ENCODE data around the gene COBL. TPM values are rescaled to one million over a fixed set of nuclear protein-coding genes. Genes with fewer than 3 reads are reported as not detected.

Gene COBL
- total RNA-seq, 1 experiment from 2014 or later, result 0.39 TPM

DNA sequence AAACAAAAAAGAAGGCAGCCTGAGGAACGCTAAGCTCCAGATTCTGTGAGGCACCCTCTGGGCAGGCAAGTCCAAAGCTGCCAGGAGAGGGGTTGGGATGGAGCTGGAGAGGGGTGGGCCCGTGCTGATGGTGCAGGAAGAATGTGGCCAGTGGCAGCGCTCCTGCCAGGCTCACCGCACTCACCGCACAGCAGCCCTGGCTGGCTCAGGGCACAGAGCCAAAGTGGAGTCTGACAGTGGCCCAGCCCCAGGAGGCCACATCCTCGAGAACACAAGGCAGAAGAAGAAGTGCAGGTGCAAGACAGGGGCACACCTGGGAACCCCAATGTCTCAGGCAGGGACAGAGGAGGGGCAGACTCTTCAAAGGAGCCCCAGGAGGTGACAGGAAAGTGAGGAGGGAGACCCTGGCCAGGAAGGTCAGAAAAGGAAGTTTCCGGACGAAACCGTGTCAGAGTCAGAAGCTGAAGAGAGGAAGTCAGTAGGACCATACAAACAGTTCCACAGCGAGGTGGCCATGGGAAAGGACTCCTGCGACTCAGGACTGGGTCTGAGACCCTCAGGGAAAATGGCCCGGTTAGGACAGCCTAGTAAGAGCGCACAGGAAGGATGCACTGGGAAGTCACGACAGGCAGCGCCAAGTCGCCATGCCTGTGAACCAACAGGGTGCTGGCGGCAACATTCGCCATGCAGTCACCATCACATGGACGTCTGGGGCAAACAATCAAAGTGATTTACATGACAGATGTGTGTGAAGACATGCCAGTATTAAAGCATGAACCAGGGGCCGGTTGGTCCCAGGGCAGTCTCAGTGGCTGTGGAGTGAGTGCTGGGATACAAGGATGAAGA, 54.4 kb downstream of the COBL start:
- intact Hi-C loops (cut with micrococcal nuclease; ENCODE audit: unreplicated experiment) (no loop called here), in situ Hi-C loops (cut with HindIII; ENCODE audit: low pct_unique_long_range_greater_than_20kb, low sequenced_read_pairs) (no loop called here)
- Histone ChIP-seq H3K9me3 (ENCODE audit: control insufficient read depth, insufficient read depth, low read depth, low read length) (no peaks in the 10 kb centered on the region), H3K27ac (ENCODE audit: low read length) (no peak overlapping the region), H3K4me3 (ENCODE audit: low read depth in 2 of 2, low read length in 2 of 2) (no peak overlapping the region), H3K4me1 (ENCODE audit: control insufficient read depth, insufficient read depth, low read length) (no peaks in the 10 kb centered on the region), H3K27me3 (ENCODE audit: control insufficient read depth, insufficient read depth, low read length) (0 out of 2 replicates have a peak, but pooled peaks cover 3% of the 10 kb centered on the region), H3K36me3 (ENCODE audit: control insufficient read depth, insufficient read depth, low read length) (no peaks in the 10 kb centered on the region)
- ATAC-seq (no peak), DNase-seq (ENCODE audit: low read depth, low spot score) (no peak)
- BruUV-seq (replicated peaks), result no TSS peak
- CTCF ChIA-PET, result no interaction called here
- no peak for TF ChIP-seq REST (IDR thresholded peaks at IDR 0.05; ENCODE audit: insufficient read depth in 1 of 2, low read depth in 2 of 2, low read length in 1 of 2)
- TF ChIP-seq, protein P1, sequence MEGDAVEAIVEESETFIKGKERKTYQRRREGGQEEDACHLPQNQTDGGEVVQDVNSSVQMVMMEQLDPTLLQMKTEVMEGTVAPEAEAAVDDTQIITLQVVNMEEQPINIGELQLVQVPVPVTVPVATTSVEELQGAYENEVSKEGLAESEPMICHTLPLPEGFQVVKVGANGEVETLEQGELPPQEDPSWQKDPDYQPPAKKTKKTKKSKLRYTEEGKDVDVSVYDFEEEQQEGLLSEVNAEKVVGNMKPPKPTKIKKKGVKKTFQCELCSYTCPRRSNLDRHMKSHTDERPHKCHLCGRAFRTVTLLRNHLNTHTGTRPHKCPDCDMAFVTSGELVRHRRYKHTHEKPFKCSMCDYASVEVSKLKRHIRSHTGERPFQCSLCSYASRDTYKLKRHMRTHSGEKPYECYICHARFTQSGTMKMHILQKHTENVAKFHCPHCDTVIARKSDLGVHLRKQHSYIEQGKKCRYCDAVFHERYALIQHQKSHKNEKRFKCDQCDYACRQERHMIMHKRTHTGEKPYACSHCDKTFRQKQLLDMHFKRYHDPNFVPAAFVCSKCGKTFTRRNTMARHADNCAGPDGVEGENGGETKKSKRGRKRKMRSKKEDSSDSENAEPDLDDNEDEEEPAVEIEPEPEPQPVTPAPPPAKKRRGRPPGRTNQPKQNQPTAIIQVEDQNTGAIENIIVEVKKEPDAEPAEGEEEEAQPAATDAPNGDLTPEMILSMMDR (IDR thresholded peaks at IDR 0.05), result no peak
- no peak for TF ChIP-seq SIN3A (IDR thresholded peaks at IDR 0.05; ENCODE audit: borderline replicate concordance, insufficient read depth, low read depth, low read length)
- no peak for TF ChIP-seq POLR2AphosphoS5 (IDR thresholded peaks at IDR 0.05; ENCODE audit: low read depth, low read length)
- TF ChIP-seq TCF7L2 (IDR thresholded peaks at IDR 0.05; ENCODE audit: low read depth, low read length), result no peak
- POLR2A ChIA-PET, result no interaction called here

DNA sequence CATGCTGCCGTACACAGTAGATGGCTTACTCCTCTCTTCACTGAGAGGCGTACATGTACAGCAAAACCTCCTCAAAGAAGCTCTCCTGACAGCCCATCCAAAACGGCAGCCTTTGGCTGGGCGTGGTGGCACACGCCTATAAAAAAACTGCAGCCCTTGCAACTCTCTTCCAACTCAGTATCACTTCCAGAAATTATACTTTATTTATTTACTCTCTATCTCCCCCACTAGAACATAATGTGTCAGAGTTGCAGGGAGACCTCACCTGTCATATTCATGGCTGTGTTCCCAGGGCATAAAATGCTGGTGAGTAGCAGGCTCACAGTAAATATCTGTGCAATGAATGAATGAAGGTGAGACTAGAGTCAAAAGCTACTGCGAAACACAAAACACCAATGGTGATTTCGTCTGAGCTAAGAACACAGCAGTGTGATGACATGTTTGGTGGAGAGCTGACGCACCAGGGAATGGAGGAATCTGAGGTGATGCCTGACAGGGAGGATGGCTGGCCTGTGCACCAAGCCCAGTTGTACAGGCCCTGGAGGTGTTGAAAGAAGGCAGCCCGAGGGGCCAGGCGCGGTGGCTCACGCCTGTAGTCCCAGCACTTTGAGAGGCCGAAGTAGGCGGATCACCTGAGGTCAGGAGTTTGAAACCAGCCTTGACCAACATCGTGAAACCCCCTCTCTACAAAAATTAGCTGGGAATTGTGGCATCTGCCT, 55.3 kb downstream of the COBL start:
- ChIA-PET CTCF (no interaction called here), POLR2A (no interaction called here)
- Histone ChIP-seq H3K27ac (ENCODE audit: low read length) (no peak overlapping the region), H3K36me3 (ENCODE audit: control insufficient read depth, insufficient read depth, low read length) (no peaks in the 10 kb centered on the region), H3K9me3 (ENCODE audit: control insufficient read depth, insufficient read depth, low read depth, low read length) (no peaks in the 10 kb centered on the region), H3K4me1 (ENCODE audit: control insufficient read depth, insufficient read depth, low read length) (no peaks in the 10 kb centered on the region), H3K4me3 (ENCODE audit: low read depth in 2 of 2, low read length in 2 of 2) (no peak overlapping the region), H3K27me3 (ENCODE audit: control insufficient read depth, insufficient read depth, low read length) (0 out of 2 replicates have a peak, but pooled peaks cover 3% of the 10 kb centered on the region)
- TF ChIP-seq TCF7L2 (IDR thresholded peaks at IDR 0.05; ENCODE audit: low read depth, low read length) (no peak), REST (IDR thresholded peaks at IDR 0.05; ENCODE audit: insufficient read depth in 1 of 2, low read depth in 2 of 2, low read length in 1 of 2) (no peak), POLR2AphosphoS5 (IDR thresholded peaks at IDR 0.05; ENCODE audit: low read depth, low read length) (no peak), SIN3A (IDR thresholded peaks at IDR 0.05; ENCODE audit: borderline replicate concordance, insufficient read depth, low read depth, low read length) (no peak)
- TF ChIP-seq, protein P1 (IDR thresholded peaks at IDR 0.05), result no peak
- ATAC-seq (no peak), DNase-seq (ENCODE audit: low read depth, low spot score) (no peak)
- intact Hi-C loops (cut with micrococcal nuclease; ENCODE audit: unreplicated experiment) (no loop called here), in situ Hi-C loops (cut with HindIII; ENCODE audit: low pct_unique_long_range_greater_than_20kb, low sequenced_read_pairs) (no loop called here)
- BruUV-seq (replicated peaks), result no TSS peak
